H1 (cell line): Measurements from ENCODE around the gene RARRES2. TPM values are rescaled to one million over a fixed set of nuclear protein-coding genes. Genes with fewer than 3 reads are reported as not detected.

ENCODE experiments used
- CEBPB ChIP-seq: IDR thresholded peaks from 2 replicates; pipeline ENCODE4 v1.6.1; 2012; ENCODE audit warnings: low read depth, low read length
- SUZ12 ChIP-seq: fragments of 200-600 bp; sonication (generic); IDR thresholded peaks from 2 replicates; pipeline ENCODE4 v1.6.1; 2012; ENCODE audit warnings: mild to moderate bottlenecking, inconsistent platforms, low read length, moderate library complexity, mixed read lengths
- TAF7 ChIP-seq: optimal IDR thresholded peaks from 2 replicates; pipeline ENCODE3; 2011; ENCODE audit warnings: low read depth, mild to moderate bottlenecking, inconsistent platforms, low read length, moderate library complexity, borderline replicate concordance
- YY1 ChIP-seq: IDR thresholded peaks from 2 replicates; pipeline ENCODE4 v1.6.1; 2011; ENCODE audit warnings: low read depth, mild to moderate bottlenecking, low read length
- ZNF274 ChIP-seq: IDR thresholded peaks from 2 replicates; pipeline ENCODE4 v1.7.0; 2012; ENCODE audit warnings: low read length, borderline replicate concordance; ENCODE audit errors: extremely low read depth
- polyA plus RNA-seq, 7 experiments: library from polyadenylated mRNA; depleted of rRNA in 3 of 7; stranded (reverse) in 5 of 7; unstranded in 2 of 7; fragments of >200 nt in 5 of 7; fragments of 200-250 nt in 2 of 7; gene quantifications; 1 replicate in 5 of 7; 2 replicates in 1 of 7; 4 replicates in 1 of 7; pipeline versions ENCODE4 v1.2.1 to v1.2.3, GENCODE V29; 2011 to 2013; ENCODE audit warnings: missing spikeins in 2 of 7, mixed read lengths in 2 of 7
- total RNA-seq: library from RNA; stranded (reverse); fragmentation: NEBNext Ultra II Directional; extraction: Animal tissue kit (Norgen Biotek cat#: 25700); gene quantifications from 2 replicates; pipeline ENCODE4 v1.2.1, GENCODE V29; 2021
- TF ChIP-seq, protein P1 (sequence below): fragments of 300-600 bp; sonication (generic); IDR thresholded peaks from 2 replicates; pipeline ENCODE4 v1.7.1; 2012; ENCODE audit warnings: low read length, moderate library complexity, mild to moderate bottlenecking, inconsistent platforms; ENCODE audit not compliant: insufficient replicate concordance

RARRES2 gene
- total and polyA plus RNA-seq, 2 of the 8 experiments (the other 6 are each of a cell fraction or from before 2014, with no cell fraction given) = 254 to 441 TPM

DNA sequence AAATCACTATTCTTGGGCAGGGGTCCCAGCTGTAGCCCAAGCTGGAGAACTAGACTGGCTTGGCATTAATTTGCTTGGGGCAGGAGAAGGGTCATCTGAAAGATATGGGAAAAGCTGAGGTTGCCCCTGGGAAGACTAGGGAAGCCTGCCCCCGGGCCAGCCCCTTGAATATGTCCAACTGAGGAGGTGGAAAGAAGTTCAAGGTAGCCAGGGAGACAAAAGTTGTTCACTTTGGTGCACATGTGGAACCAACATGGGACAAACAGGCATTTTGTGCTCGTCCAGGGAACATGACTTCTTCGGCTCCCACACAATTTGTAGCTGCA is 19.7 kb downstream of the RARRES2 start (continued):
- TF ChIP-seq, protein P1, sequence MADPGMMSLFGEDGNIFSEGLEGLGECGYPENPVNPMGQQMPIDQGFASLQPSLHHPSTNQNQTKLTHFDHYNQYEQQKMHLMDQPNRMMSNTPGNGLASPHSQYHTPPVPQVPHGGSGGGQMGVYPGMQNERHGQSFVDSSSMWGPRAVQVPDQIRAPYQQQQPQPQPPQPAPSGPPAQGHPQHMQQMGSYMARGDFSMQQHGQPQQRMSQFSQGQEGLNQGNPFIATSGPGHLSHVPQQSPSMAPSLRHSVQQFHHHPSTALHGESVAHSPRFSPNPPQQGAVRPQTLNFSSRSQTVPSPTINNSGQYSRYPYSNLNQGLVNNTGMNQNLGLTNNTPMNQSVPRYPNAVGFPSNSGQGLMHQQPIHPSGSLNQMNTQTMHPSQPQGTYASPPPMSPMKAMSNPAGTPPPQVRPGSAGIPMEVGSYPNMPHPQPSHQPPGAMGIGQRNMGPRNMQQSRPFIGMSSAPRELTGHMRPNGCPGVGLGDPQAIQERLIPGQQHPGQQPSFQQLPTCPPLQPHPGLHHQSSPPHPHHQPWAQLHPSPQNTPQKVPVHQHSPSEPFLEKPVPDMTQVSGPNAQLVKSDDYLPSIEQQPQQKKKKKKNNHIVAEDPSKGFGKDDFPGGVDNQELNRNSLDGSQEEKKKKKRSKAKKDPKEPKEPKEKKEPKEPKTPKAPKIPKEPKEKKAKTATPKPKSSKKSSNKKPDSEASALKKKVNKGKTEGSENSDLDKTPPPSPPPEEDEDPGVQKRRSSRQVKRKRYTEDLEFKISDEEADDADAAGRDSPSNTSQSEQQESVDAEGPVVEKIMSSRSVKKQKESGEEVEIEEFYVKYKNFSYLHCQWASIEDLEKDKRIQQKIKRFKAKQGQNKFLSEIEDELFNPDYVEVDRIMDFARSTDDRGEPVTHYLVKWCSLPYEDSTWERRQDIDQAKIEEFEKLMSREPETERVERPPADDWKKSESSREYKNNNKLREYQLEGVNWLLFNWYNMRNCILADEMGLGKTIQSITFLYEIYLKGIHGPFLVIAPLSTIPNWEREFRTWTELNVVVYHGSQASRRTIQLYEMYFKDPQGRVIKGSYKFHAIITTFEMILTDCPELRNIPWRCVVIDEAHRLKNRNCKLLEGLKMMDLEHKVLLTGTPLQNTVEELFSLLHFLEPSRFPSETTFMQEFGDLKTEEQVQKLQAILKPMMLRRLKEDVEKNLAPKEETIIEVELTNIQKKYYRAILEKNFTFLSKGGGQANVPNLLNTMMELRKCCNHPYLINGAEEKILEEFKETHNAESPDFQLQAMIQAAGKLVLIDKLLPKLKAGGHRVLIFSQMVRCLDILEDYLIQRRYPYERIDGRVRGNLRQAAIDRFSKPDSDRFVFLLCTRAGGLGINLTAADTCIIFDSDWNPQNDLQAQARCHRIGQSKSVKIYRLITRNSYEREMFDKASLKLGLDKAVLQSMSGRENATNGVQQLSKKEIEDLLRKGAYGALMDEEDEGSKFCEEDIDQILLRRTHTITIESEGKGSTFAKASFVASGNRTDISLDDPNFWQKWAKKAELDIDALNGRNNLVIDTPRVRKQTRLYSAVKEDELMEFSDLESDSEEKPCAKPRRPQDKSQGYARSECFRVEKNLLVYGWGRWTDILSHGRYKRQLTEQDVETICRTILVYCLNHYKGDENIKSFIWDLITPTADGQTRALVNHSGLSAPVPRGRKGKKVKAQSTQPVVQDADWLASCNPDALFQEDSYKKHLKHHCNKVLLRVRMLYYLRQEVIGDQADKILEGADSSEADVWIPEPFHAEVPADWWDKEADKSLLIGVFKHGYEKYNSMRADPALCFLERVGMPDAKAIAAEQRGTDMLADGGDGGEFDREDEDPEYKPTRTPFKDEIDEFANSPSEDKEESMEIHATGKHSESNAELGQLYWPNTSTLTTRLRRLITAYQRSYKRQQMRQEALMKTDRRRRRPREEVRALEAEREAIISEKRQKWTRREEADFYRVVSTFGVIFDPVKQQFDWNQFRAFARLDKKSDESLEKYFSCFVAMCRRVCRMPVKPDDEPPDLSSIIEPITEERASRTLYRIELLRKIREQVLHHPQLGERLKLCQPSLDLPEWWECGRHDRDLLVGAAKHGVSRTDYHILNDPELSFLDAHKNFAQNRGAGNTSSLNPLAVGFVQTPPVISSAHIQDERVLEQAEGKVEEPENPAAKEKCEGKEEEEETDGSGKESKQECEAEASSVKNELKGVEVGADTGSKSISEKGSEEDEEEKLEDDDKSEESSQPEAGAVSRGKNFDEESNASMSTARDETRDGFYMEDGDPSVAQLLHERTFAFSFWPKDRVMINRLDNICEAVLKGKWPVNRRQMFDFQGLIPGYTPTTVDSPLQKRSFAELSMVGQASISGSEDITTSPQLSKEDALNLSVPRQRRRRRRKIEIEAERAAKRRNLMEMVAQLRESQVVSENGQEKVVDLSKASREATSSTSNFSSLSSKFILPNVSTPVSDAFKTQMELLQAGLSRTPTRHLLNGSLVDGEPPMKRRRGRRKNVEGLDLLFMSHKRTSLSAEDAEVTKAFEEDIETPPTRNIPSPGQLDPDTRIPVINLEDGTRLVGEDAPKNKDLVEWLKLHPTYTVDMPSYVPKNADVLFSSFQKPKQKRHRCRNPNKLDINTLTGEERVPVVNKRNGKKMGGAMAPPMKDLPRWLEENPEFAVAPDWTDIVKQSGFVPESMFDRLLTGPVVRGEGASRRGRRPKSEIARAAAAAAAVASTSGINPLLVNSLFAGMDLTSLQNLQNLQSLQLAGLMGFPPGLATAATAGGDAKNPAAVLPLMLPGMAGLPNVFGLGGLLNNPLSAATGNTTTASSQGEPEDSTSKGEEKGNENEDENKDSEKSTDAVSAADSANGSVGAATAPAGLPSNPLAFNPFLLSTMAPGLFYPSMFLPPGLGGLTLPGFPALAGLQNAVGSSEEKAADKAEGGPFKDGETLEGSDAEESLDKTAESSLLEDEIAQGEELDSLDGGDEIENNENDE = no peak
- no peak for TF ChIP-seq SUZ12
- TF ChIP-seq TAF7 = no peak
- TF ChIP-seq ZNF274 = no peak
- no peak for TF ChIP-seq YY1
- TF ChIP-seq CEBPB = no peak
- TF ChIP-seq, all 59 proteins: peak for 0
